A549 (cell line): ENCODE measurements around the gene PLRG1. TPM values are rescaled to one million over a fixed set of nuclear protein-coding genes. Genes with fewer than 3 reads are reported as not detected.

Experiments used
- ATAC-seq, 2 experiments: fragments of 200-7000 bp in 1 of 2; fragments of >200 bp in 1 of 2; cut with Nextera tagmentation in 1 of 2; cut with Tn5 transposase in 1 of 2; 3 replicates each; pipeline versions ENCODE4 v1.8.0 to v1.9.1; 2018 to 2020; ENCODE audit warnings: mild to moderate bottlenecking in 1 of 2, moderate library complexity in 1 of 2
- CTCF ChIA-PET: fragments of 300-600 bp; sonication (Branson Sonifier 250); formaldehyde crosslinking; extraction: SDS; loops from one replicate; lab custom pipeline; 2021; ENCODE audit warnings: antibody characterized with exemption, inconsistent platforms; lab: Yijun Ruan, JAX
- POLR2A ChIA-PET: fragments of 350-600 bp; formaldehyde crosslinking; extraction: SDS; loops from one replicate; lab custom pipeline; 2021; ENCODE audit warnings: antibody characterized with exemption, inconsistent platforms; lab: Yijun Ruan, JAX
- DNase-seq, 2 experiments: peaks; one replicate each; pipeline versions ENCODE4 v3.0.0 to v3.0.0-alpha.2; 2011 to 2016; ENCODE audit warnings: low read depth in 1 of 2, low spot score in 1 of 2
- FAIRE-seq: peaks from 2 replicates; lab custom pipeline; 2011; peaks lifted over from hg19 to GRCh38; lab: Jason Lieb, UNC
- H3K27ac ChIP-seq, 2 experiments: fragments of >200 bp; sonication (Bioruptor Twin); formaldehyde crosslinking; 3 replicates each; pipeline ENCODE4 v1.5.1; 2016 to 2017
- H3K4me1 ChIP-seq: fragments of >200 bp; sonication (Bioruptor Twin); formaldehyde crosslinking; 3 replicates; pipeline ENCODE4 v1.6.1; 2016
- H3K4me2 ChIP-seq: fragments of >200 bp; sonication (Bioruptor Twin); formaldehyde crosslinking; 3 replicates; pipeline ENCODE4 v1.6.1; 2016
- H3K4me3 ChIP-seq: fragments of >200 bp; sonication (Bioruptor Twin); formaldehyde crosslinking; 3 replicates; pipeline ENCODE4 v1.5.1; 2016
- H3K9me3 ChIP-seq: fragments of >200 bp; sonication (Bioruptor Twin); formaldehyde crosslinking; 3 replicates; pipeline ENCODE4 v1.6.1; 2016
- BHLHE40 ChIP-seq: IDR thresholded peaks from 2 replicates; pipeline ENCODE4 v1.6.1; 2012; ENCODE audit warnings: low read depth, low read length, inconsistent platforms
- CHD2 ChIP-seq: fragments of 150-350 bp; IDR thresholded peaks from 2 replicates; pipeline ENCODE4 v1.6.1; 2014; ENCODE audit warnings: low read length; ENCODE audit not compliant: partially characterized antibody
- EHF ChIP-seq: fragments of 250-450 bp; sonication (Bioruptor Pico); IDR thresholded peaks from 2 replicates; pipeline ENCODE4 v1.5.0; 2020; ENCODE audit warnings: mild to moderate bottlenecking
- EHMT2 ChIP-seq: fragments of 200-600 bp; sonication (generic); IDR thresholded peaks from 2 replicates; pipeline ENCODE4 v1.6.1; 2016; ENCODE audit warnings: antibody characterized with exemption, low read depth, mild to moderate bottlenecking, moderate library complexity
- FOSB ChIP-seq: fragments of 250-450 bp; sonication (Bioruptor Pico); IDR thresholded peaks from 2 replicates; pipeline ENCODE4 v1.5.0; 2020; ENCODE audit warnings: mild to moderate bottlenecking, moderate library complexity
- FOXS1 ChIP-seq: fragments of 250-450 bp; sonication (Bioruptor Pico); IDR thresholded peaks from 2 replicates; pipeline ENCODE4 v1.5.0; 2020; ENCODE audit warnings: mild to moderate bottlenecking, moderate library complexity
- HEYL ChIP-seq: fragments of 250-450 bp; sonication (Bioruptor Pico); IDR thresholded peaks from 2 replicates; pipeline ENCODE4 v1.8.0; 2021; ENCODE audit warnings: mild to moderate bottlenecking, moderate library complexity
- JUNB ChIP-seq: fragments of >200 bp; sonication (Bioruptor Twin); formaldehyde crosslinking; IDR thresholded peaks from 2 replicates; pipeline ENCODE4 v1.6.1; 2016
- MAZ ChIP-seq: fragments of 150-350 bp; IDR thresholded peaks from 2 replicates; pipeline ENCODE4 v1.6.1; 2014; ENCODE audit warnings: antibody characterized with exemption, low read depth, low read length, borderline replicate concordance
- PHF8 ChIP-seq: fragments of 200-600 bp; sonication (generic); IDR thresholded peaks from 2 replicates; pipeline ENCODE4 v1.6.1; 2016; ENCODE audit warnings: low read depth, mild to moderate bottlenecking, antibody characterized with exemption, moderate library complexity, borderline replicate concordance
- POLR2A ChIP-seq: IDR thresholded peaks from 2 replicates; pipeline ENCODE4 v1.6.1; 2012; ENCODE audit warnings: mild to moderate bottlenecking, low read length
- RCOR1 ChIP-seq: fragments of 150-350 bp; IDR thresholded peaks from 2 replicates; pipeline ENCODE4 v1.6.1; 2014; ENCODE audit warnings: antibody characterized with exemption, low read length, low read depth
- RNF2 ChIP-seq: fragments of 200-600 bp; sonication (generic); IDR thresholded peaks from 2 replicates; pipeline ENCODE4 v1.6.1; 2016; ENCODE audit warnings: low read depth, mild to moderate bottlenecking, antibody characterized with exemption, moderate library complexity, borderline replicate concordance
- SMC3 ChIP-seq: fragments of >200 bp; sonication (Bioruptor Twin); formaldehyde crosslinking; IDR thresholded peaks from 3 replicates; pipeline ENCODE4 v1.6.1; 2018; ENCODE audit warnings: inconsistent platforms
- SREBF2 ChIP-seq: fragments of 450-650 bp; IDR thresholded peaks from 2 replicates; pipeline ENCODE4 v1.6.1; 2014; ENCODE audit warnings: mild to moderate bottlenecking, moderate library complexity
- TP53 ChIP-seq: fragments of 250-450 bp; sonication (Bioruptor Pico); IDR thresholded peaks from 2 replicates; pipeline ENCODE4 v1.5.0; 2021; ENCODE audit warnings: mild to moderate bottlenecking, moderate library complexity
- ZFP36 ChIP-seq: fragments of 450-650 bp; IDR thresholded peaks from 2 replicates; pipeline ENCODE4 v1.6.1; 2014; ENCODE audit warnings: borderline replicate concordance; ENCODE audit not compliant: partially characterized antibody
- ZNF302 ChIP-seq: fragments of 250-450 bp; sonication (Bioruptor Pico); IDR thresholded peaks from 2 replicates; pipeline ENCODE4 v1.9.0; 2021; ENCODE audit warnings: inconsistent platforms, mild to moderate bottlenecking, moderate library complexity
- WGBS: methylation state at CpG from one replicate; pipeline ENCODE4 v1.1.6; 2017; ENCODE audit errors: missing lambda C conversion rate; 5-methylcytosine and 5-hydroxymethylcytosine counted together
- polyA plus RNA-seq, 4 experiments: library from polyadenylated mRNA; depleted of rRNA in 3 of 4; stranded (reverse); fragments of >200 nt; fragmentation: RNase III in 1 of 4; extraction: RNeasy Plus Mini Kit Qiagen cat#74134 plus additional on column Dnase treatment in 1 of 4; gene quantifications; 2 replicates in 3 of 4; 3 replicates in 1 of 4; pipeline ENCODE4 v1.2.3, GENCODE V29; 2011 to 2017
- TF ChIP-seq, protein P1 (sequence below): fragments of 250-450 bp; sonication (Bioruptor Pico); IDR thresholded peaks from 2 replicates; pipeline ENCODE4 v1.5.0; 2020; ENCODE audit warnings: low read depth, mild to moderate bottlenecking, moderate library complexity
- TF ChIP-seq, protein P2 (sequence below): fragments of 150-350 bp; IDR thresholded peaks from 2 replicates; pipeline ENCODE4 v1.6.1; 2014; ENCODE audit warnings: low read depth, mild to moderate bottlenecking, low read length
- TF ChIP-seq, protein P3 (sequence below): IDR thresholded peaks from 2 replicates; pipeline ENCODE4 v1.6.1; 2012; ENCODE audit warnings: low read depth, borderline replicate concordance

PLRG1 gene
- polyA plus RNA-seq, 2 of the 4 experiments (the other 2 are of a cell fraction) = 50.4 to 123 TPM

DNA sequence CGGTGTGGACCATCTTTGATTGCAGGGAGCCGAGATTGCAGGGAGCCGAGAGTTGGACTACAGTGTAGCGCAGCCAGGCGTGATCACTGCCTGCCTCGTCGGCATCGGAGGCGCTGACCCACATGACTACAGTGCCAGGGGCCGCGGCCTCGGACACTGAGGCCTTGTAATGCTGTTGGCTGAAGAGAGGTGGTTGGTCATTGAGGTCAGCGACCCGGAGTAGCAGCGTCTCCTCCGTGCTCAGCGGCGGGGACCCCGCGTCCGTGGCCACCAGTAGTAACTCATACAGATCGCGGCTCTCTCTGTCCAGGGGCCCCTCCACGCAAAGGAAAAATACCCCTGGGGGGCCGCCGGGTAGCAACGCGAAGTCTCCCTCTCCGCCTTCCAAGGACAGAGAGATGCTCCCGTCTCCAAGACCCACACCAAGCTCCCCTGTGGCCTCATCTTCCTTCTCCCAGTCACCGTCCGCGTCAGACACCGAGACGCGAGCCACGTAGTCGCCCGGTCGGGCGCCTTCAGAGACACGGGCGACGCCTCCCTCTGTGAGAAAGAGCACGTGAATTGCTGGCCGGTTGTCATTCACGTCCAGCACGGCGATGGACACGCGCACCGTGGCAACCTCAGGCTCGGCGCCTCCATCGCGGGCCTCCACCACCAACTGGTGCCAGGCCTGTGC, 60.5 kb downstream of the PLRG1 start:
- no peak for TF ChIP-seq EHF
- no peak for TF ChIP-seq ZFP36
- no peak for TF ChIP-seq TP53 (CRISPR knock-in tag)
- TF ChIP-seq EHMT2 = no peak
- TF ChIP-seq MAZ = no peak
- TF ChIP-seq ZNF302 (CRISPR knock-in tag) = no peak
- no peak for TF ChIP-seq BHLHE40
- TF ChIP-seq PHF8 = no peak
- no peak for TF ChIP-seq JUNB
- TF ChIP-seq HEYL (CRISPR knock-in tag) = no peak
- TF ChIP-seq FOXS1 (CRISPR knock-in tag) = no peak
- TF ChIP-seq, protein P1, sequence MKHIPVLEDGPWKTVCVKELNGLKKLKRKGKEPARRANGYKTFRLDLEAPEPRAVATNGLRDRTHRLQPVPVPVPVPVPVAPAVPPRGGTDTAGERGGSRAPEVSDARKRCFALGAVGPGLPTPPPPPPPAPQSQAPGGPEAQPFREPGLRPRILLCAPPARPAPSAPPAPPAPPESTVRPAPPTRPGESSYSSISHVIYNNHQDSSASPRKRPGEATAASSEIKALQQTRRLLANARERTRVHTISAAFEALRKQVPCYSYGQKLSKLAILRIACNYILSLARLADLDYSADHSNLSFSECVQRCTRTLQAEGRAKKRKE = no peak
- TF ChIP-seq FOSB = no peak
- TF ChIP-seq SMC3 = no peak
- TF ChIP-seq SREBF2 = no peak
- no peak for TF ChIP-seq RCOR1
- TF ChIP-seq, protein P2, sequence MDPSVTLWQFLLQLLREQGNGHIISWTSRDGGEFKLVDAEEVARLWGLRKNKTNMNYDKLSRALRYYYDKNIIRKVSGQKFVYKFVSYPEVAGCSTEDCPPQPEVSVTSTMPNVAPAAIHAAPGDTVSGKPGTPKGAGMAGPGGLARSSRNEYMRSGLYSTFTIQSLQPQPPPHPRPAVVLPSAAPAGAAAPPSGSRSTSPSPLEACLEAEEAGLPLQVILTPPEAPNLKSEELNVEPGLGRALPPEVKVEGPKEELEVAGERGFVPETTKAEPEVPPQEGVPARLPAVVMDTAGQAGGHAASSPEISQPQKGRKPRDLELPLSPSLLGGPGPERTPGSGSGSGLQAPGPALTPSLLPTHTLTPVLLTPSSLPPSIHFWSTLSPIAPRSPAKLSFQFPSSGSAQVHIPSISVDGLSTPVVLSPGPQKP = no peak
- no peak for TF ChIP-seq POLR2A
- TF ChIP-seq RNF2 = no peak
- no peak for TF ChIP-seq CHD2
- Histone ChIP-seq H3K4me3 (no peak overlapping the region), H3K4me2 (no peak overlapping the region), H3K9me3 (no peaks in the 10 kb centered on the region), H3K27ac (no peak overlapping the region), H3K4me1 (no peaks in the 10 kb centered on the region)
- DNase-seq (no peak), FAIRE-seq (no peak), ATAC-seq (no peak)
- ChIA-PET CTCF (no interaction called here), POLR2A (no interaction called here)
- 91% methylated on average over 38 of the region's 56 CpGs for WGBS

DNA sequence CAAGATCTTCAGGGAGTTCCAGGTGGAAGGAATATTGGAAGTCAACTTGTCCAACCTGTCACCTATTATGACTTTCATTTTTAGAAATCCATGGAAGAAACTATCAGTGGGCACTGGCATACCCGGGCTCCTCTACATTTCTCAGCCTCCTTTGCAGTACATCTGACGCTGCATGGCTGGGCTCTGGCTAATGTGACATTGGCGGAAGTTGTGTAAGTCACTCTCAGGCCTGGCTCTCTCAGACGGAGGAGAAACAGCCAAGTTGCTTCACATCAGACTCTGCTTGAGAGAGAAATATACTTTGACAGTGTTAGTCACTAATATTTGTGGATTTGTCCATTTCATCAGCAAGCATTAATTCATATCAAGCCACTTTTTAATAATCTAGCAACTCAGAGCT, 63.1 kb downstream of the PLRG1 start:
- Histone ChIP-seq H3K4me1 (no peaks in the 10 kb centered on the region), H3K4me2 (no peak overlapping the region), H3K27ac (no peak overlapping the region), H3K9me3 (no peaks in the 10 kb centered on the region), H3K4me3 (no peak overlapping the region)
- no peak for ATAC-seq
- ChIA-PET CTCF (no interaction called here), POLR2A (no interaction called here)
- TF ChIP-seq, protein P3, sequence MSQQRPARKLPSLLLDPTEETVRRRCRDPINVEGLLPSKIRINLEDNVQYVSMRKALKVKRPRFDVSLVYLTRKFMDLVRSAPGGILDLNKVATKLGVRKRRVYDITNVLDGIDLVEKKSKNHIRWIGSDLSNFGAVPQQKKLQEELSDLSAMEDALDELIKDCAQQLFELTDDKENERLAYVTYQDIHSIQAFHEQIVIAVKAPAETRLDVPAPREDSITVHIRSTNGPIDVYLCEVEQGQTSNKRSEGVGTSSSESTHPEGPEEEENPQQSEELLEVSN = no peak
- no peak for TF ChIP-seq FOXS1 (CRISPR knock-in tag)
- TF ChIP-seq, protein P1 = no peak
- no peak for DNase-seq
- no peak for FAIRE-seq
- 39% methylated on average over 4 of the region's 4 CpGs for WGBS
